SK-N-SH treated with all-trans-retinoic acid at 6 μM for 48 hours (cell line): ENCODE data around the gene ID4.

Experiments used
- ATAC-seq: fragments of 200-7000 bp; cut with Tn5 transposase; 3 replicates; pipeline ENCODE4 v1.9.1; 2020; ENCODE audit warnings: mild to moderate bottlenecking, moderate library complexity
- ARNTL ChIP-seq: fragments of 450-650 bp; formaldehyde crosslinking; IDR thresholded peaks from 2 replicates; pipeline ENCODE4 v1.5.0; 2020; ENCODE audit warnings: low read depth, mild to moderate bottlenecking, moderate library complexity, borderline replicate concordance
- BACH2 ChIP-seq: fragments of 250-450 bp; sonication (Bioruptor Pico); IDR thresholded peaks from 2 replicates; pipeline ENCODE4 v1.9.0; 2021; ENCODE audit warnings: mild to moderate bottlenecking, borderline replicate concordance
- CREB5 ChIP-seq: fragments of 250-450 bp; sonication (Bioruptor Pico); IDR thresholded peaks from 2 replicates; pipeline ENCODE4 v1.5.1; 2020; ENCODE audit warnings: low read depth, mild to moderate bottlenecking, moderate library complexity
- CSDC2 ChIP-seq: fragments of 250-450 bp; sonication (Bioruptor Pico); IDR thresholded peaks from 2 replicates; pipeline ENCODE4 v1.5.0; 2020; ENCODE audit warnings: mild to moderate bottlenecking, moderate library complexity
- CSRNP3 ChIP-seq: fragments of 250-450 bp; sonication (Bioruptor Pico); IDR thresholded peaks from 2 replicates; pipeline ENCODE4 v1.5.1; 2021; ENCODE audit warnings: mild to moderate bottlenecking, moderate library complexity
- ESRRG ChIP-seq: fragments of 250-450 bp; sonication (Bioruptor Pico); IDR thresholded peaks from 2 replicates; pipeline ENCODE4 v1.6.1; 2021; ENCODE audit warnings: mild to moderate bottlenecking
- GLIS3 ChIP-seq: fragments of 250-450 bp; sonication (Bioruptor Pico); IDR thresholded peaks from 2 replicates; pipeline ENCODE4 v1.5.0; 2020; ENCODE audit warnings: mild to moderate bottlenecking, moderate library complexity
- ISL1 ChIP-seq: fragments of 250-450 bp; sonication (Bioruptor Pico); IDR thresholded peaks from 2 replicates; pipeline ENCODE4 v2.1.2; 2022; ENCODE audit warnings: mild to moderate bottlenecking, moderate library complexity
- OSR1 ChIP-seq: fragments of 250-450 bp; sonication (Bioruptor Pico); IDR thresholded peaks from 2 replicates; pipeline ENCODE4 v1.8.0; 2022; ENCODE audit warnings: moderate library complexity, mild to moderate bottlenecking, inconsistent platforms
- PPARA ChIP-seq: fragments of 250-450 bp; sonication (Bioruptor Pico); IDR thresholded peaks from 2 replicates; pipeline ENCODE4 v1.5.0; 2020; ENCODE audit warnings: mild to moderate bottlenecking, borderline replicate concordance
- RARB ChIP-seq: fragments of 250-450 bp; sonication (Bioruptor Pico); IDR thresholded peaks from 2 replicates; pipeline ENCODE4 v1.8.0; 2021; ENCODE audit warnings: mild to moderate bottlenecking, moderate library complexity
- TCF4 ChIP-seq: fragments of 250-450 bp; sonication (Bioruptor Pico); IDR thresholded peaks from 2 replicates; pipeline ENCODE4 v1.8.0; 2021; ENCODE audit warnings: mild to moderate bottlenecking, moderate library complexity, borderline replicate concordance
- TOX ChIP-seq: fragments of 250-450 bp; sonication (Bioruptor Pico); IDR thresholded peaks from 2 replicates; pipeline ENCODE4 v1.8.0; 2021; ENCODE audit warnings: mild to moderate bottlenecking, moderate library complexity, borderline replicate concordance
- TSHZ2 ChIP-seq: fragments of 250-450 bp; sonication (Bioruptor Pico); IDR thresholded peaks from 2 replicates; pipeline ENCODE4 v1.5.0; 2020; ENCODE audit warnings: mild to moderate bottlenecking, moderate library complexity
- ZC3H10 ChIP-seq: fragments of 250-450 bp; sonication (Bioruptor Pico); IDR thresholded peaks from 2 replicates; pipeline ENCODE4 v1.5.1; 2021; ENCODE audit warnings: mild to moderate bottlenecking, moderate library complexity
- ZFP3 ChIP-seq: fragments of 250-450 bp; sonication (Bioruptor Pico); IDR thresholded peaks from 2 replicates; pipeline ENCODE4 v1.5.0; 2020; ENCODE audit warnings: mild to moderate bottlenecking, moderate library complexity
- ZFP30 ChIP-seq: fragments of 450-650 bp; formaldehyde crosslinking; IDR thresholded peaks from 2 replicates; pipeline ENCODE4 v1.5.0; 2022; ENCODE audit warnings: mild to moderate bottlenecking, moderate library complexity
- ZNF565 ChIP-seq: fragments of 450-650 bp; formaldehyde crosslinking; conservative IDR thresholded peaks from 2 replicates; pipeline ENCODE4 v1.5.0; 2020; ENCODE audit warnings: low read depth, mild to moderate bottlenecking, moderate library complexity
- ZNF70 ChIP-seq: fragments of 450-650 bp; formaldehyde crosslinking; IDR thresholded peaks from 2 replicates; pipeline ENCODE4 v1.5.0; 2020; ENCODE audit warnings: mild to moderate bottlenecking, moderate library complexity
- ZNF8 ChIP-seq: fragments of 450-650 bp; formaldehyde crosslinking; IDR thresholded peaks from 2 replicates; pipeline ENCODE4 v1.5.0; 2020; ENCODE audit warnings: mild to moderate bottlenecking, moderate library complexity
- TF ChIP-seq, protein P1 (sequence below): fragments of 250-450 bp; sonication (Bioruptor Pico); IDR thresholded peaks from 2 replicates; pipeline ENCODE4 v1.8.0; 2021; ENCODE audit warnings: low read depth, mild to moderate bottlenecking, moderate library complexity, borderline replicate concordance
- TF ChIP-seq, protein P2 (sequence below): fragments of 250-450 bp; sonication (Bioruptor Pico); IDR thresholded peaks from 2 replicates; pipeline ENCODE4 v1.8.0; 2020; ENCODE audit warnings: mild to moderate bottlenecking, moderate library complexity, borderline replicate concordance

ID4 gene

DNA sequence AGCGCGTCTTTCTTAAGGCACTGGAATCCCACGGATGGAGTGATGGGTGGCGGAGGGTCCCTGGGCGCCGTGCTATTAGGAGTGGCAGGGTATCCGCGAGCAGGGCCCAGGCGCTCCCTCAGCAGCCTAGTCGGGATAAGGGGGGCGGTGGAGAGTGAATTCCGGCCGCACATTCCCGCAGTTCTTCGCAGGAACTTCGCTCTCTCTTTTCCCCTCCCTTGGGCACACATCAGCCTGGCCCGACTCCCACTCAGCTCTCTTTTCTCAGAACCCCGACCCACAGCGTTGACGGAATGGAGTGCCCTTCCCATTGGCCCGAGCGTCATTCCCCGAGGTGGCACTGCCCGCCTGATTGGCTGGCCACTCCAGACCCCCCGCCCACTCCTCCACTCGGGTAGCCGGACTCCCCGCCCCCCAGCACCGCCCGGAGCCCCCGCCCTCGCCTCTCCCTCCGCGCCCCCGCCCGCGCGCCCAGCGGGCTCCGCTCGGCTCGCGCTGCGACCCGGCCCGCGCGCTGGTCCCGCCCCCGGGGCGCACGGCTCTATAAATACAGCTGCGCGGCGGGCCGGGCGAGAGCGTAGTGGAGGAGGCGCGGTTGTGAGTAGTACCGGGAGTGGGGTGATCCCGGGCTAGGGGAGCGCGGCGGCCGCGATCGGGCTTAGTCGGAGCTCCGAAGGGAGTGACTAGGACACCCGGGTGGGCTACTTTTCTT, at the start of gene ID4:
Gene ID4 (plus strand): TSS at position 572 of the 712 bp plus-strand sequence. CDS start 385 bp downstream, outside the sequence.
- peak; percentile 86 for ATAC-seq
- TF ChIP-seq PPARA (no peak), TCF4 (CRISPR knock-in tag) (no peak), TOX (CRISPR knock-in tag) (no peak), ISL1 (CRISPR knock-in tag) (no peak), ARNTL (no peak), ESRRG (CRISPR knock-in tag) (no peak), ZFP30 (CRISPR knock-in tag) (no peak), ZC3H10 (CRISPR knock-in tag) (no peak), RARB (CRISPR knock-in tag) (no peak), TSHZ2 (CRISPR knock-in tag) (no peak), CSRNP3 (CRISPR knock-in tag) (no peak), ZNF8 (CRISPR knock-in tag) (no peak), ZFP3 (CRISPR knock-in tag) (no peak), CSDC2 (CRISPR knock-in tag) (no peak), CREB5 (no peak), ZNF565 (no peak), BACH2 (no peak)
- TF ChIP-seq, protein P1, sequence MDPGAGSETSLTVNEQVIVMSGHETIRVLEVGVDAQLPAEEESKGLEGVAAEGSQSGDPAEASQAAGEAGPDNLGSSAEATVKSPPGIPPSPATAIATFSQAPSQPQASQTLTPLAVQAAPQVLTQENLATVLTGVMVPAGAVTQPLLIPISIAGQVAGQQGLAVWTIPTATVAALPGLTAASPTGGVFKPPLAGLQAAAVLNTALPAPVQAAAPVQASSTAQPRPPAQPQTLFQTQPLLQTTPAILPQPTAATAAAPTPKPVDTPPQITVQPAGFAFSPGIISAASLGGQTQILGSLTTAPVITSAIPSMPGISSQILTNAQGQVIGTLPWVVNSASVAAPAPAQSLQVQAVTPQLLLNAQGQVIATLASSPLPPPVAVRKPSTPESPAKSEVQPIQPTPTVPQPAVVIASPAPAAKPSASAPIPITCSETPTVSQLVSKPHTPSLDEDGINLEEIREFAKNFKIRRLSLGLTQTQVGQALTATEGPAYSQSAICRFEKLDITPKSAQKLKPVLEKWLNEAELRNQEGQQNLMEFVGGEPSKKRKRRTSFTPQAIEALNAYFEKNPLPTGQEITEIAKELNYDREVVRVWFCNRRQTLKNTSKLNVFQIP (CRISPR knock-in tag) = no peak
- TF ChIP-seq, protein P2, sequence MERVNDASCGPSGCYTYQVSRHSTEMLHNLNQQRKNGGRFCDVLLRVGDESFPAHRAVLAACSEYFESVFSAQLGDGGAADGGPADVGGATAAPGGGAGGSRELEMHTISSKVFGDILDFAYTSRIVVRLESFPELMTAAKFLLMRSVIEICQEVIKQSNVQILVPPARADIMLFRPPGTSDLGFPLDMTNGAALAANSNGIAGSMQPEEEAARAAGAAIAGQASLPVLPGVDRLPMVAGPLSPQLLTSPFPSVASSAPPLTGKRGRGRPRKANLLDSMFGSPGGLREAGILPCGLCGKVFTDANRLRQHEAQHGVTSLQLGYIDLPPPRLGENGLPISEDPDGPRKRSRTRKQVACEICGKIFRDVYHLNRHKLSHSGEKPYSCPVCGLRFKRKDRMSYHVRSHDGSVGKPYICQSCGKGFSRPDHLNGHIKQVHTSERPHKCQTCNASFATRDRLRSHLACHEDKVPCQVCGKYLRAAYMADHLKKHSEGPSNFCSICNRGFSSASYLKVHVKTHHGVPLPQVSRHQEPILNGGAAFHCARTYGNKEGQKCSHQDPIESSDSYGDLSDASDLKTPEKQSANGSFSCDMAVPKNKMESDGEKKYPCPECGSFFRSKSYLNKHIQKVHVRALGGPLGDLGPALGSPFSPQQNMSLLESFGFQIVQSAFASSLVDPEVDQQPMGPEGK (CRISPR knock-in tag) = no peak

DNA sequence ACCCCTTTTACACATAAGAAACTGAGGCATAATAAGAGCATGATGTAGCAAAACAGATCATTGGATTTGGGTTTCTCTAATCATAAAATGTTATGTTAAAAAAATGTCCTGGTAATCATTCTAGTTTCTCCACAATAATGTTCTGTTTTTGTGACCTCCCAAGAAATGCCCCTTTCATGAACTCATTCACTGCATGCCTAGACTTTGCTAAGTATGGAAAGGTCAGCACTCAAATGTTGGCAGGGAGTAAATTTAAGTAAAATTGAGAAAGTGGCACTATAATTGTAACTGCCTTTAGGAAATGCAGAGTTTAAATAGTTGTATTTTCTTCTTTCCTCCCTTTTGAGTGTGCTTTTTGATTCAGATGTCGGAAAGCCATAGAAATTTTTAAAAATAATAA, 48.5 kb upstream of the ID4 start:
- ATAC-seq = no peak
- TF ChIP-seq BACH2 (no peak), CSRNP3 (CRISPR knock-in tag) (no peak), RARB (CRISPR knock-in tag) (no peak), OSR1 (CRISPR knock-in tag) (no peak), GLIS3 (CRISPR knock-in tag) (no peak), ZNF565 (no peak), ZNF70 (CRISPR knock-in tag) (no peak), CREB5 (no peak), TSHZ2 (CRISPR knock-in tag) (no peak), ARNTL (no peak), PPARA (no peak), ZC3H10 (CRISPR knock-in tag) (no peak)
